GM12878 (cell line): ENCODE results near the gene KDM1B.

Experiments used
- CHD2 ChIP-seq: IDR thresholded peaks from 2 replicates; pipeline ENCODE4 v1.6.1; 2011; ENCODE audit warnings: low read depth, low read length, improper control_type of control experiment, borderline replicate concordance
- CREB1 ChIP-seq: IDR thresholded peaks from 2 replicates; pipeline ENCODE4 v1.6.1; 2012; ENCODE audit warnings: low read depth, mild to moderate bottlenecking, inconsistent platforms
- CREM ChIP-seq: IDR thresholded peaks from 2 replicates; pipeline ENCODE4 v1.6.1; 2014; ENCODE audit warnings: antibody characterized with exemption, low read depth
- EP300 ChIP-seq, 2 experiments: fragments of 150-350 bp in 1 of 2; IDR thresholded peaks; 2 replicates each; pipeline ENCODE4 v1.6.1; 2011 to 2012; ENCODE audit warnings: low read depth in 2 of 2, low read length in 2 of 2, borderline replicate concordance in 1 of 2, improper control_type of control experiment in 1 of 2, inconsistent platforms in 1 of 2; ENCODE audit not compliant: control insufficient read depth in 1 of 2
- EZH2 ChIP-seq: IDR thresholded peaks from 2 replicates; pipeline ENCODE4 v1.6.1; 2012; ENCODE audit warnings: low read depth, mild to moderate bottlenecking, control low read depth, inconsistent platforms, low read length, borderline replicate concordance; ENCODE audit not compliant: control insufficient read depth
- NR2C1 ChIP-seq: fragments of 450-650 bp; IDR thresholded peaks from 2 replicates; pipeline ENCODE4 v1.6.1; 2017; ENCODE audit warnings: antibody characterized with exemption, mild to moderate bottlenecking, moderate library complexity
- POLR2A ChIP-seq: IDR thresholded peaks from 2 replicates; pipeline ENCODE4 v1.6.1; 2011; ENCODE audit warnings: low read depth, mild to moderate bottlenecking, low read length
- RAD21 ChIP-seq: IDR thresholded peaks from 2 replicates; pipeline ENCODE4 v1.6.1; 2011; ENCODE audit warnings: mild to moderate bottlenecking, low read depth, low read length, moderate library complexity; ENCODE audit not compliant: insufficient read depth
- TF ChIP-seq, protein P1 (sequence below), 3 experiments: IDR thresholded peaks in 2 of 3; conservative IDR thresholded peaks in 1 of 3; 2 replicates each; pipeline ENCODE4 v1.5.1; 2011; ENCODE audit warnings: low read depth in 3 of 3, low read length in 3 of 3, mild to moderate bottlenecking in 3 of 3, control low read depth in 2 of 3, moderate library complexity in 2 of 3, inconsistent platforms in 1 of 3, mixed read lengths in 1 of 3; ENCODE audit not compliant: control insufficient read depth in 2 of 3, insufficient read depth in 1 of 3; ENCODE audit errors: extremely low read depth in 1 of 3

- TF ChIP-seq POLR2A (no peak), EZH2 (no peak), CHD2 (no peak), CREM (no peak), NR2C1 (no peak), EP300 (IDR thresholded peaks at IDR 0.05; ENCODE audit: borderline replicate concordance in 1 of 2, control insufficient read depth in 1 of 2, low read depth in 2 of 2, low read length in 2 of 2) (no peak), RAD21 (no peak), CREB1 (no peak)
- TF ChIP-seq, protein P1, sequence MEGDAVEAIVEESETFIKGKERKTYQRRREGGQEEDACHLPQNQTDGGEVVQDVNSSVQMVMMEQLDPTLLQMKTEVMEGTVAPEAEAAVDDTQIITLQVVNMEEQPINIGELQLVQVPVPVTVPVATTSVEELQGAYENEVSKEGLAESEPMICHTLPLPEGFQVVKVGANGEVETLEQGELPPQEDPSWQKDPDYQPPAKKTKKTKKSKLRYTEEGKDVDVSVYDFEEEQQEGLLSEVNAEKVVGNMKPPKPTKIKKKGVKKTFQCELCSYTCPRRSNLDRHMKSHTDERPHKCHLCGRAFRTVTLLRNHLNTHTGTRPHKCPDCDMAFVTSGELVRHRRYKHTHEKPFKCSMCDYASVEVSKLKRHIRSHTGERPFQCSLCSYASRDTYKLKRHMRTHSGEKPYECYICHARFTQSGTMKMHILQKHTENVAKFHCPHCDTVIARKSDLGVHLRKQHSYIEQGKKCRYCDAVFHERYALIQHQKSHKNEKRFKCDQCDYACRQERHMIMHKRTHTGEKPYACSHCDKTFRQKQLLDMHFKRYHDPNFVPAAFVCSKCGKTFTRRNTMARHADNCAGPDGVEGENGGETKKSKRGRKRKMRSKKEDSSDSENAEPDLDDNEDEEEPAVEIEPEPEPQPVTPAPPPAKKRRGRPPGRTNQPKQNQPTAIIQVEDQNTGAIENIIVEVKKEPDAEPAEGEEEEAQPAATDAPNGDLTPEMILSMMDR (IDR thresholded peaks at IDR 0.05 in 2 of 3, conservative IDR thresholded peaks at IDR 0.05 in 1 of 3; ENCODE audit: control insufficient read depth in 2 of 3, extremely low read depth in 1 of 3, insufficient read depth in 1 of 3, low read depth in 3 of 3, low read length in 3 of 3) = no peak
Measured at GRCh38 chr6:18203786-18204185, 48.6 kb downstream of the KDM1B start.
